ENCODE data around the gene TTC4.

TTC4 gene

GRCh38 chr1:54750596-54750995 lies 34.9 kb downstream of the TTC4 start:
- TF ChIP-seq CTCF (IDR thresholded peaks at IDR 0.05; ENCODE audit: extremely low read depth, insufficient read depth, missing control alignments): no peak
- DNase-seq (ENCODE audit: low spot score): no peak
- in situ Hi-C loops (cut with MboI; ENCODE audit: low pct_unique_long_range_greater_than_20kb, low sequenced_read_pairs, unreplicated experiment): no loop called here

GRCh38 chr1:54751426-54751825 lies 35.8 kb downstream of the TTC4 start:
- in situ Hi-C loops (cut with MboI; ENCODE audit: low pct_unique_long_range_greater_than_20kb, low sequenced_read_pairs, unreplicated experiment): no loop called here
- TF ChIP-seq CTCF (IDR thresholded peaks at IDR 0.05; ENCODE audit: extremely low read depth, insufficient read depth, missing control alignments): no peak
- no peak for DNase-seq (ENCODE audit: low spot score)

GRCh38 chr1:54754045-54754444 lies 38.4 kb downstream of the TTC4 start:
- in situ Hi-C loops (cut with MboI; ENCODE audit: low pct_unique_long_range_greater_than_20kb, low sequenced_read_pairs, unreplicated experiment): no loop called here
- no peak for TF ChIP-seq CTCF (IDR thresholded peaks at IDR 0.05; ENCODE audit: extremely low read depth, insufficient read depth, missing control alignments)
- no peak for DNase-seq (ENCODE audit: low spot score)

- in situ Hi-C loops (cut with MboI; ENCODE audit: low pct_unique_long_range_greater_than_20kb, low sequenced_read_pairs, unreplicated experiment): no loop called here
- no peak for DNase-seq (ENCODE audit: low spot score)
- no peak for TF ChIP-seq CTCF (IDR thresholded peaks at IDR 0.05; ENCODE audit: extremely low read depth, insufficient read depth, missing control alignments)
Observed at GRCh38 chr1:54754486-54755285, 39.0 kb downstream of the TTC4 start.

GRCh38 chr1:54757833-54758232 lies 42.2 kb downstream of the TTC4 start:
- in situ Hi-C loops (cut with MboI; ENCODE audit: low pct_unique_long_range_greater_than_20kb, low sequenced_read_pairs, unreplicated experiment): no loop called here
- TF ChIP-seq CTCF (IDR thresholded peaks at IDR 0.05; ENCODE audit: extremely low read depth, insufficient read depth, missing control alignments): no peak

GRCh38 chr1:54758678-54759348 lies 43.2 kb downstream of the TTC4 start:
- in situ Hi-C loops (cut with MboI; ENCODE audit: low pct_unique_long_range_greater_than_20kb, low sequenced_read_pairs, unreplicated experiment): no loop called here
- no peak for DNase-seq (ENCODE audit: low spot score)
- no peak for TF ChIP-seq CTCF (IDR thresholded peaks at IDR 0.05; ENCODE audit: extremely low read depth, insufficient read depth, missing control alignments)

More at GRCh38 chr1:54757833-54758232, 42.2 kb downstream of the TTC4 start:
- DNase-seq (ENCODE audit: low spot score): no peak

Data from GM13977 (cell line).